ENCODE results near the gene ARHGAP28.
"Not testable (repeated sequence)": the region's sequence is repeated elsewhere in the genome, so short reads cannot be mapped to it uniquely, and the experiment has no call there.

ARHGAP28 gene

GRCh38 chr18:6796511-6796910, 67.0 kb downstream of the ARHGAP28 start:
- H3K9me3 ChIP-seq (ENCODE audit: low read length), result no peaks in the 10 kb centered on the region
- no peak overlapping the region for H3K4me3 ChIP-seq (ENCODE audit: low read depth in 1 of 2, low read length in 2 of 2)
- no peaks in the 10 kb centered on the region for H3K36me3 ChIP-seq (ENCODE audit: insufficient read depth, low read length)
- H3K27me3 ChIP-seq (ENCODE audit: control insufficient read depth in 1 of 2, insufficient read depth in 2 of 2, low read length in 2 of 2), result no peaks in the 10 kb centered on the region
- H3K27ac ChIP-seq (ENCODE audit: low read depth, low read length), result no peak overlapping the region
- H3K9ac ChIP-seq (ENCODE audit: low read length), result no peak overlapping the region
- no peaks in the 10 kb centered on the region for H3K4me1 ChIP-seq (ENCODE audit: insufficient read depth, low read length)

GRCh38 chr18:6797171-6797570, 67.7 kb downstream of the ARHGAP28 start:
- Histone ChIP-seq H3K9me3 (ENCODE audit: low read length) (no peaks in the 10 kb centered on the region), H3K4me3 (ENCODE audit: low read depth in 1 of 2, low read length in 2 of 2) (no peak overlapping the region), H3K36me3 (ENCODE audit: insufficient read depth, low read length) (no peaks in the 10 kb centered on the region), H3K27ac (ENCODE audit: low read depth, low read length) (no peak overlapping the region), H3K27me3 (ENCODE audit: control insufficient read depth in 1 of 2, insufficient read depth in 2 of 2, low read length in 2 of 2) (no peaks in the 10 kb centered on the region), H3K9ac (ENCODE audit: low read length) (no peak overlapping the region), H3K4me1 (ENCODE audit: insufficient read depth, low read length) (no peaks in the 10 kb centered on the region)

- H3K9me3 ChIP-seq (ENCODE audit: low read length), result no peaks in the 10 kb centered on the region
- H3K27me3 ChIP-seq (ENCODE audit: control insufficient read depth in 1 of 2, insufficient read depth in 2 of 2, low read length in 2 of 2), result no peaks in the 10 kb centered on the region
- H3K9ac ChIP-seq (ENCODE audit: low read length), result no peak overlapping the region
- no peaks in the 10 kb centered on the region for H3K4me1 ChIP-seq (ENCODE audit: insufficient read depth, low read length)
- H3K36me3 ChIP-seq (ENCODE audit: insufficient read depth, low read length), result no peaks in the 10 kb centered on the region
- no peak overlapping the region for H3K4me3 ChIP-seq (ENCODE audit: low read depth in 1 of 2, low read length in 2 of 2)
- no peak overlapping the region for H3K27ac ChIP-seq (ENCODE audit: low read depth, low read length)
These were observed 69.4 kb downstream of the ARHGAP28 start for GRCh38 chr18:6798896-6799295.

- not testable (repeated sequence) for H3K4me3 ChIP-seq (ENCODE audit: low read depth in 1 of 2, low read length in 2 of 2); H3K4me1 ChIP-seq (ENCODE audit: insufficient read depth, low read length); H3K27ac ChIP-seq (ENCODE audit: low read depth, low read length); H3K9ac ChIP-seq (ENCODE audit: low read length); H3K36me3 ChIP-seq (ENCODE audit: insufficient read depth, low read length); H3K27me3 ChIP-seq (ENCODE audit: control insufficient read depth in 1 of 2, insufficient read depth in 2 of 2, low read length in 2 of 2); H3K9me3 ChIP-seq (ENCODE audit: low read length)
These were observed 70.8 kb downstream of the ARHGAP28 start for GRCh38 chr18:6800309-6800708.

GRCh38 chr18:6807515-6808257, 78.2 kb downstream of the ARHGAP28 start:
- Histone ChIP-seq H3K9me3 (ENCODE audit: low read length) (peaks cover 4% of the 10 kb centered on the region), H3K36me3 (ENCODE audit: insufficient read depth, low read length) (no peaks in the 10 kb centered on the region), H3K4me1 (ENCODE audit: insufficient read depth, low read length) (no peaks in the 10 kb centered on the region), H3K27ac (ENCODE audit: low read depth, low read length) (no peak overlapping the region), H3K9ac (ENCODE audit: low read length) (no peak overlapping the region), H3K27me3 (ENCODE audit: control insufficient read depth in 1 of 2, insufficient read depth in 2 of 2, low read length in 2 of 2) (no peaks in the 10 kb centered on the region), H3K4me3 (ENCODE audit: low read depth in 1 of 2, low read length in 2 of 2) (no peak overlapping the region)

- H3K36me3 ChIP-seq (ENCODE audit: insufficient read depth, low read length), result no peaks in the 10 kb centered on the region
- H3K9me3 ChIP-seq (ENCODE audit: low read length), result no peaks in the 10 kb centered on the region
- no peaks in the 10 kb centered on the region for H3K4me1 ChIP-seq (ENCODE audit: insufficient read depth, low read length)
- no peak overlapping the region for H3K9ac ChIP-seq (ENCODE audit: low read length)
- no peak overlapping the region for H3K27ac ChIP-seq (ENCODE audit: low read depth, low read length)
- H3K4me3 ChIP-seq (ENCODE audit: low read depth in 1 of 2, low read length in 2 of 2), result no peak overlapping the region
- H3K27me3 ChIP-seq (ENCODE audit: control insufficient read depth in 1 of 2, insufficient read depth in 2 of 2, low read length in 2 of 2), result no peaks in the 10 kb centered on the region
These were observed 80.7 kb downstream of the ARHGAP28 start for GRCh38 chr18:6810191-6810590.

GRCh38 chr18:6811816-6812215, 82.3 kb downstream of the ARHGAP28 start:
- no peaks in the 10 kb centered on the region for H3K9me3 ChIP-seq (ENCODE audit: low read length)
- H3K4me1 ChIP-seq (ENCODE audit: insufficient read depth, low read length), result no peaks in the 10 kb centered on the region
- H3K27me3 ChIP-seq (ENCODE audit: control insufficient read depth in 1 of 2, insufficient read depth in 2 of 2, low read length in 2 of 2), result no peaks in the 10 kb centered on the region
- no peak overlapping the region for H3K9ac ChIP-seq (ENCODE audit: low read length)
- H3K4me3 ChIP-seq (ENCODE audit: low read depth in 1 of 2, low read length in 2 of 2), result no peak overlapping the region
- H3K27ac ChIP-seq (ENCODE audit: low read depth, low read length), result no peak overlapping the region
- no peaks in the 10 kb centered on the region for H3K36me3 ChIP-seq (ENCODE audit: insufficient read depth, low read length)

GRCh38 chr18:6814882-6815425, 85.4 kb downstream of the ARHGAP28 start:
- no peak overlapping the region for H3K4me3 ChIP-seq (ENCODE audit: low read depth in 1 of 2, low read length in 2 of 2)
- H3K27ac ChIP-seq (ENCODE audit: low read depth, low read length), result no peak overlapping the region
- H3K4me1 ChIP-seq (ENCODE audit: insufficient read depth, low read length), result no peaks in the 10 kb centered on the region
- no peaks in the 10 kb centered on the region for H3K27me3 ChIP-seq (ENCODE audit: control insufficient read depth in 1 of 2, insufficient read depth in 2 of 2, low read length in 2 of 2)
- no peaks in the 10 kb centered on the region for H3K36me3 ChIP-seq (ENCODE audit: insufficient read depth, low read length)
- H3K9me3 ChIP-seq (ENCODE audit: low read length), result no peaks in the 10 kb centered on the region
- H3K9ac ChIP-seq (ENCODE audit: low read length), result no peak overlapping the region

- no peak overlapping the region for H3K9ac ChIP-seq (ENCODE audit: low read length)
- no peaks in the 10 kb centered on the region for H3K27me3 ChIP-seq (ENCODE audit: control insufficient read depth in 1 of 2, insufficient read depth in 2 of 2, low read length in 2 of 2)
- no peaks in the 10 kb centered on the region for H3K4me1 ChIP-seq (ENCODE audit: insufficient read depth, low read length)
- no peak overlapping the region for H3K27ac ChIP-seq (ENCODE audit: low read depth, low read length)
- H3K4me3 ChIP-seq (ENCODE audit: low read depth in 1 of 2, low read length in 2 of 2), result no peak overlapping the region
- no peaks in the 10 kb centered on the region for H3K36me3 ChIP-seq (ENCODE audit: insufficient read depth, low read length)
- H3K9me3 ChIP-seq (ENCODE audit: low read length), result no peaks in the 10 kb centered on the region
These were observed 86.6 kb downstream of the ARHGAP28 start for GRCh38 chr18:6816154-6816553.

- Histone ChIP-seq H3K9ac (ENCODE audit: low read length) (no peak overlapping the region), H3K9me3 (ENCODE audit: low read length) (no peaks in the 10 kb centered on the region), H3K4me3 (ENCODE audit: low read depth in 1 of 2, low read length in 2 of 2) (no peak overlapping the region), H3K27me3 (ENCODE audit: control insufficient read depth in 1 of 2, insufficient read depth in 2 of 2, low read length in 2 of 2) (no peaks in the 10 kb centered on the region), H3K4me1 (ENCODE audit: insufficient read depth, low read length) (no peaks in the 10 kb centered on the region), H3K27ac (ENCODE audit: low read depth, low read length) (no peak overlapping the region), H3K36me3 (ENCODE audit: insufficient read depth, low read length) (no peaks in the 10 kb centered on the region)
These were observed 89.8 kb downstream of the ARHGAP28 start for GRCh38 chr18:6819332-6819731.

GRCh38 chr18:6820314-6820713, 90.8 kb downstream of the ARHGAP28 start:
- no peaks in the 10 kb centered on the region for H3K27me3 ChIP-seq (ENCODE audit: control insufficient read depth in 1 of 2, insufficient read depth in 2 of 2, low read length in 2 of 2)
- H3K9me3 ChIP-seq (ENCODE audit: low read length), result no peaks in the 10 kb centered on the region
- no peak overlapping the region for H3K27ac ChIP-seq (ENCODE audit: low read depth, low read length)
- no peaks in the 10 kb centered on the region for H3K36me3 ChIP-seq (ENCODE audit: insufficient read depth, low read length)
- no peak overlapping the region for H3K4me3 ChIP-seq (ENCODE audit: low read depth in 1 of 2, low read length in 2 of 2)
- no peak overlapping the region for H3K9ac ChIP-seq (ENCODE audit: low read length)
- no peaks in the 10 kb centered on the region for H3K4me1 ChIP-seq (ENCODE audit: insufficient read depth, low read length)

GRCh38 chr18:6821356-6821755, 91.8 kb downstream of the ARHGAP28 start:
- Histone ChIP-seq H3K27me3 (ENCODE audit: control insufficient read depth in 1 of 2, insufficient read depth in 2 of 2, low read length in 2 of 2) (no peaks in the 10 kb centered on the region), H3K36me3 (ENCODE audit: insufficient read depth, low read length) (no peaks in the 10 kb centered on the region), H3K4me1 (ENCODE audit: insufficient read depth, low read length) (no peaks in the 10 kb centered on the region), H3K9me3 (ENCODE audit: low read length) (no peaks in the 10 kb centered on the region), H3K9ac (ENCODE audit: low read length) (no peak overlapping the region), H3K27ac (ENCODE audit: low read depth, low read length) (no peak overlapping the region), H3K4me3 (ENCODE audit: low read depth in 1 of 2, low read length in 2 of 2) (no peak overlapping the region)
